Panc1 (cell line): Measurements from ENCODE around the gene C1orf50. TPM values are rescaled to one million over a fixed set of nuclear protein-coding genes. Genes with fewer than 3 reads are reported as not detected.

ENCODE experiments used
- ATAC-seq: fragments of 200-7000 bp; cut with Tn5 transposase; 2 replicates; pipeline ENCODE4 v1.9.1; 2020; ENCODE audit warnings: mild to moderate bottlenecking, moderate library complexity
- BruUV-seq: library from RNA; stranded (reverse); fragments of 400-500 nt; replicated peaks from 2 replicates; lab custom pipeline; 2021; lab: Mats Ljungman, UMichigan
- CTCF ChIA-PET: fragments of 300-600 bp; sonication (Branson Sonifier 250); formaldehyde crosslinking; loops from one replicate; lab custom pipeline; 2022; ENCODE audit warnings: antibody characterized with exemption; lab: Charles Lee
- POLR2A ChIA-PET: fragments of 300-600 bp; sonication (Branson Sonifier 250); formaldehyde crosslinking; loops from one replicate; lab custom pipeline; 2022; ENCODE audit warnings: antibody characterized with exemption; lab: Charles Lee
- DNase-seq: peaks from one replicate; pipeline ENCODE4 v3.0.0-alpha.2; 2010; ENCODE audit warnings: low read depth, low spot score
- H3K27ac ChIP-seq: 2 replicates; pipeline ENCODE4 v1.5.1; 2011; ENCODE audit warnings: mild to moderate bottlenecking, low read length, inconsistent platforms
- H3K27me3 ChIP-seq: fragments of 200-500 bp; sonication (Bioruptor generic); 2 replicates; pipeline ENCODE4 v1.6.0; 2014; ENCODE audit warnings: low read length, inconsistent platforms; ENCODE audit not compliant: control insufficient read depth, insufficient read depth
- H3K36me3 ChIP-seq: fragments of 200-500 bp; sonication (Bioruptor generic); 2 replicates; pipeline ENCODE4 v1.5.1; 2014; ENCODE audit warnings: inconsistent platforms, mild to moderate bottlenecking, low read length, moderate library complexity; ENCODE audit not compliant: control insufficient read depth, insufficient read depth
- H3K4me1 ChIP-seq: 2 replicates; pipeline ENCODE4 v1.5.1; 2011; ENCODE audit warnings: inconsistent platforms, mild to moderate bottlenecking, low read length, moderate library complexity; ENCODE audit not compliant: control insufficient read depth, insufficient read depth
- H3K4me3 ChIP-seq, 2 experiments: 2 replicates each; pipeline ENCODE4 v1.5.1; 2011 to 2012; ENCODE audit warnings: low read depth in 2 of 2, low read length in 2 of 2, mild to moderate bottlenecking in 2 of 2, inconsistent platforms in 1 of 2, moderate library complexity in 1 of 2
- H3K9me3 ChIP-seq: fragments of 200-500 bp; sonication (Bioruptor generic); 2 replicates; pipeline ENCODE4 v1.5.1; 2014; ENCODE audit warnings: low read depth, mild to moderate bottlenecking, inconsistent platforms, low read length, moderate library complexity; ENCODE audit not compliant: control insufficient read depth, insufficient read depth
- POLR2AphosphoS5 ChIP-seq: IDR thresholded peaks from 2 replicates; pipeline ENCODE4 v1.6.1; 2012; ENCODE audit warnings: mild to moderate bottlenecking, low read depth, low read length, moderate library complexity
- REST ChIP-seq, 2 experiments: IDR thresholded peaks; 2 replicates each; pipeline ENCODE4 v1.6.1; 2011 to 2012; ENCODE audit warnings: low read depth in 2 of 2, control low read depth in 1 of 2, low read length in 1 of 2, mild to moderate bottlenecking in 1 of 2, moderate library complexity in 1 of 2; ENCODE audit not compliant: insufficient read depth in 1 of 2
- SIN3A ChIP-seq: IDR thresholded peaks from 2 replicates; pipeline ENCODE4 v1.6.1; 2012; ENCODE audit warnings: low read depth, mild to moderate bottlenecking, low read length, moderate library complexity, borderline replicate concordance; ENCODE audit not compliant: insufficient read depth
- TCF7L2 ChIP-seq: IDR thresholded peaks from 2 replicates; pipeline ENCODE4 v1.6.1; 2011; ENCODE audit warnings: mild to moderate bottlenecking, low read depth, low read length, inconsistent platforms
- in situ Hi-C: cut with HindIII; loops from 2 replicates; pipeline ENCODE4 v1.10.0; 2016; ENCODE audit warnings: low sequenced_read_pairs, low pct_unique_long_range_greater_than_20kb
- intact Hi-C: fragments of 100-400 bp; cut with micrococcal nuclease; formaldehyde crosslinking; loops from one replicate; pipeline ENCODE4 v1.10.0; 2022; ENCODE audit not compliant: unreplicated experiment
- total RNA-seq: library from RNA; stranded (reverse); gene quantifications from one replicate; pipeline ENCODE4 v1.2.1, GENCODE V29; 2021; ENCODE audit not compliant: unreplicated experiment
- TF ChIP-seq, protein P1 (sequence below): fragments of 450-650 bp; IDR thresholded peaks from 2 replicates; pipeline ENCODE4 v1.5.1; 2017; ENCODE audit warnings: mild to moderate bottlenecking

Gene C1orf50
- total RNA-seq, 1 experiment from 2014 or later: 5.8 TPM

DNA sequence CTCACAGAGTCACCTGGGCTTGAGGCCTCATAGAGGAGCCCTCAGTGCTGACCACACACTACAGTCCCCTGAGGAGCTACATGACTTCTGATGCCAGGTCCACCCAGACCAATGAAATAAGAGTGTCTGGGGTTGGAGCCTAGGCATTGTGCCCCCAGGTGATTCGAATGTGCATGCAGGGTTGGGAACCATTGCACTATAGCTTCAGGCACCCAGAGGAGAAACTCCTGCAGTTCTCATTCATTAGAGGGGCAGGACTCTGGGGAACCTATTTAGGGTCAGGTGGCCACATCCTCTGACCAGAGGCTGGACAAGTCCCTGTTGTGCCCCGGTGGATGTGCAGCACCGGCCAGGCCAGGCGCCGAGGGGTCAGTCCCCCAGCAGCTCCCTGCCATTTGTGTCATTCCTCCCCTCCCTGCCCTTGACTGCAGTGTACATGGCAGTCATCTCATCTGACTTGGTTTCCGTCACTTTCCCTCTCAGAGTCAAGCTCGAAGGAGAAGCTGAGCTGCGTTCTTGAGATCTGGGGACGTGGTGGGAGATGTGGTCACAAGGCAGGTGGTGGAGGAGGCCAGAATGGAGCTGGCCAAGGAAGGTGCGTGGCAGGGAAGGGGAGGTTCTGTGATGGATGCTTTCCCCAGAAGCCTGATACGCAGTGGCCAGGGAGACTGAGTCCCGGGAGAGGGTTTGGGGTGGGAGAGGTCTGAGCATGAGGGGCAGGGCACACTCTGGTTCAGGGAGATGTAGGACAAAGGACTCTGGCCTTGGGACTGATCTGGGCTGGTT is 33.4 kb upstream of the C1orf50 start:
- no peak for ATAC-seq
- ChIA-PET CTCF (interaction anchor here (0.6 kb wide), 1 partner anchor 64 kb away, joined by 3 read pairs; no protein-coding TSS in a partner anchor), POLR2A (no interaction called here)
- intact Hi-C loops: loop anchor here (10.0 kb wide), 1 partner anchor 159 kb away; no protein-coding TSS in a partner anchor
- Histone ChIP-seq H3K27me3 (no peaks in the 10 kb centered on the region), H3K4me1 (no peaks in the 10 kb centered on the region), H3K4me3 (no peak overlapping the region), H3K27ac (no peak overlapping the region), H3K9me3 (no peaks in the 10 kb centered on the region), H3K36me3 (no peaks in the 10 kb centered on the region)
- TF ChIP-seq REST (IDR thresholded peaks at IDR 0.05; ENCODE audit: insufficient read depth in 1 of 2, low read depth in 2 of 2, low read length in 1 of 2): no peak
- no peak for TF ChIP-seq POLR2AphosphoS5
- TF ChIP-seq SIN3A: no peak
- TF ChIP-seq, protein P1, sequence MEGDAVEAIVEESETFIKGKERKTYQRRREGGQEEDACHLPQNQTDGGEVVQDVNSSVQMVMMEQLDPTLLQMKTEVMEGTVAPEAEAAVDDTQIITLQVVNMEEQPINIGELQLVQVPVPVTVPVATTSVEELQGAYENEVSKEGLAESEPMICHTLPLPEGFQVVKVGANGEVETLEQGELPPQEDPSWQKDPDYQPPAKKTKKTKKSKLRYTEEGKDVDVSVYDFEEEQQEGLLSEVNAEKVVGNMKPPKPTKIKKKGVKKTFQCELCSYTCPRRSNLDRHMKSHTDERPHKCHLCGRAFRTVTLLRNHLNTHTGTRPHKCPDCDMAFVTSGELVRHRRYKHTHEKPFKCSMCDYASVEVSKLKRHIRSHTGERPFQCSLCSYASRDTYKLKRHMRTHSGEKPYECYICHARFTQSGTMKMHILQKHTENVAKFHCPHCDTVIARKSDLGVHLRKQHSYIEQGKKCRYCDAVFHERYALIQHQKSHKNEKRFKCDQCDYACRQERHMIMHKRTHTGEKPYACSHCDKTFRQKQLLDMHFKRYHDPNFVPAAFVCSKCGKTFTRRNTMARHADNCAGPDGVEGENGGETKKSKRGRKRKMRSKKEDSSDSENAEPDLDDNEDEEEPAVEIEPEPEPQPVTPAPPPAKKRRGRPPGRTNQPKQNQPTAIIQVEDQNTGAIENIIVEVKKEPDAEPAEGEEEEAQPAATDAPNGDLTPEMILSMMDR: no peak
- no peak for TF ChIP-seq TCF7L2
- BruUV-seq: no TSS peak
- DNase-seq: no peak
- in situ Hi-C loops: no loop called here

GRCh38 chr1:42734201-42735035 is 32.6 kb upstream of the C1orf50 start:
- Histone ChIP-seq H3K27ac (no peak overlapping the region), H3K4me1 (no peaks in the 10 kb centered on the region), H3K36me3 (no peaks in the 10 kb centered on the region), H3K4me3 (no peak overlapping the region), H3K9me3 (no peaks in the 10 kb centered on the region), H3K27me3 (no peaks in the 10 kb centered on the region)
- ChIA-PET POLR2A (no interaction called here), CTCF (no interaction called here)
- intact Hi-C loops: loop anchor here (10.0 kb wide), 1 partner anchor 160 kb away; no protein-coding TSS in a partner anchor
- TF ChIP-seq, protein P1: no peak
- TF ChIP-seq REST (IDR thresholded peaks at IDR 0.05; ENCODE audit: insufficient read depth in 1 of 2, low read depth in 2 of 2, low read length in 1 of 2) (no peak), TCF7L2 (no peak), SIN3A (no peak), POLR2AphosphoS5 (no peak)
- BruUV-seq: no TSS peak
- in situ Hi-C loops: no loop called here
- DNase-seq (no peak), ATAC-seq (no peak)
